ENCODE measurements around the gene GEMIN7.

GEMIN7 gene

GRCh38 chr19:45038931-45039893 is 39.8 kb upstream of the GEMIN7 start, which contains the start of gene CLASRP:
Gene CLASRP, plus strand, starts transcription at chr19:45039045. Its CDS starts 1,168 bp downstream, at chr19:45040213.
- Histone ChIP-seq H3K27ac (peak within 1 kb of the TSS; percentile 99), H3K9me3 (no peaks in the 10 kb centered on the region), H3K4me3 (ENCODE audit: low read depth in 1 of 2, low read length in 1 of 2) (peak within 1 kb of the TSS; percentile 94 to 95), H3K4me1 (ENCODE audit: control insufficient read depth in 1 of 2, insufficient read depth in 1 of 2, low read depth in 1 of 2, low read length in 1 of 2) (peaks cover 33 to 38% of the 10 kb centered on the region in 2 experiments), H3K27me3 (no peaks in the 10 kb centered on the region), H3K36me3 (peaks cover 51% of the 10 kb centered on the region)
- no peak for TF ChIP-seq CTCF (IDR thresholded peaks at IDR 0.05)

- Histone ChIP-seq H3K4me1 (ENCODE audit: control insufficient read depth in 1 of 2, insufficient read depth in 1 of 2, low read depth in 1 of 2, low read length in 1 of 2) (peaks cover 34 to 38% of the 10 kb centered on the region in 2 experiments), H3K36me3 (peaks cover 52% of the 10 kb centered on the region), H3K27me3 (no peaks in the 10 kb centered on the region), H3K9me3 (no peaks in the 10 kb centered on the region), H3K4me3 (ENCODE audit: low read depth in 1 of 2, low read length in 1 of 2) (peak overlapping the region; percentile 94 to 95), H3K27ac (peak overlapping the region; percentile 99)
- TF ChIP-seq CTCF (IDR thresholded peaks at IDR 0.05): no peak
Measured at GRCh38 chr19:45040059-45040771, 38.8 kb upstream of the GEMIN7 start.

GRCh38 chr19:45041125-45041524 is 37.9 kb upstream of the GEMIN7 start:
- peaks cover 57% of the 10 kb centered on the region for H3K36me3 ChIP-seq
- TF ChIP-seq CTCF (IDR thresholded peaks at IDR 0.05): no peak
- H3K27me3 ChIP-seq: no peaks in the 10 kb centered on the region
- peaks cover 35 to 38% of the 10 kb centered on the region in 2 experiments for H3K4me1 ChIP-seq (ENCODE audit: control insufficient read depth in 1 of 2, insufficient read depth in 1 of 2, low read depth in 1 of 2, low read length in 1 of 2)
- H3K4me3 ChIP-seq (ENCODE audit: low read depth in 1 of 2, low read length in 1 of 2): peak overlapping the region in 1 of 2 experiments; percentile 95
- peak overlapping the region; percentile 99 for H3K27ac ChIP-seq
- H3K9me3 ChIP-seq: no peaks in the 10 kb centered on the region

- no peaks in the 10 kb centered on the region for H3K27me3 ChIP-seq
- H3K36me3 ChIP-seq: peaks cover 56% of the 10 kb centered on the region
- no peak for TF ChIP-seq CTCF (IDR thresholded peaks at IDR 0.05)
- H3K4me1 ChIP-seq (ENCODE audit: control insufficient read depth in 1 of 2, insufficient read depth in 1 of 2, low read depth in 1 of 2, low read length in 1 of 2): peaks cover 41 to 43% of the 10 kb centered on the region in 2 experiments
- H3K27ac ChIP-seq: peak overlapping the region; percentile 89
- no peaks in the 10 kb centered on the region for H3K9me3 ChIP-seq
- H3K4me3 ChIP-seq (ENCODE audit: low read depth in 1 of 2, low read length in 1 of 2): no peak overlapping the region
Measured at GRCh38 chr19:45045671-45046353, 33.2 kb upstream of the GEMIN7 start.

- Histone ChIP-seq H3K4me1 (ENCODE audit: control insufficient read depth in 1 of 2, insufficient read depth in 1 of 2, low read depth in 1 of 2, low read length in 1 of 2) (peaks cover 36 to 38% of the 10 kb centered on the region in 2 experiments), H3K4me3 (ENCODE audit: low read depth in 1 of 2, low read length in 1 of 2) (no peak overlapping the region), H3K36me3 (peaks cover 51% of the 10 kb centered on the region), H3K27me3 (no peaks in the 10 kb centered on the region), H3K9me3 (no peaks in the 10 kb centered on the region), H3K27ac (peak overlapping the region; percentile 89)
- TF ChIP-seq CTCF (IDR thresholded peaks at IDR 0.05): no peak
Measured at GRCh38 chr19:45046355-45046754, 32.7 kb upstream of the GEMIN7 start.

All from neutrophil (primary cell).